GM12878 (cell line): Measurements from ENCODE around the gene LIPE. TPM values are rescaled to one million over a fixed set of nuclear protein-coding genes. Genes with fewer than 3 reads are reported as not detected.

Source experiments
- ATF7 ChIP-seq: fragments of 450-650 bp; IDR thresholded peaks from 2 replicates; pipeline ENCODE4 v1.6.1; 2016; ENCODE audit warnings: low read depth, mild to moderate bottlenecking
- CEBPB ChIP-seq, 2 experiments: fragments of 150-350 bp in 1 of 2; IDR thresholded peaks; 2 replicates each; pipeline ENCODE4 v1.6.1; 2012 to 2014; ENCODE audit warnings: low read depth in 2 of 2, low read length in 2 of 2, borderline replicate concordance in 1 of 2, inconsistent platforms in 1 of 2
- CEBPZ ChIP-seq: fragments of 150-350 bp; IDR thresholded peaks from 2 replicates; pipeline ENCODE4 v1.6.1; 2016; ENCODE audit warnings: low read depth, low read length
- CREM ChIP-seq: IDR thresholded peaks from 2 replicates; pipeline ENCODE4 v1.6.1; 2014; ENCODE audit warnings: antibody characterized with exemption, low read depth
- E2F8 ChIP-seq: fragments of 450-650 bp; IDR thresholded peaks from 2 replicates; pipeline ENCODE4 v1.6.1; 2018; ENCODE audit warnings: mild to moderate bottlenecking, low read depth, moderate library complexity; ENCODE audit not compliant: partially characterized antibody
- NBN ChIP-seq: fragments of 450-650 bp; IDR thresholded peaks from 2 replicates; pipeline ENCODE4 v1.6.1; 2016
- PRDM15 ChIP-seq: fragments of 450-650 bp; formaldehyde crosslinking; IDR thresholded peaks from 2 replicates; pipeline ENCODE4 v1.4.0; 2020; ENCODE audit warnings: mild to moderate bottlenecking, moderate library complexity
- ZBTB11 ChIP-seq: fragments of 450-650 bp; formaldehyde crosslinking; IDR thresholded peaks from 2 replicates; pipeline ENCODE4 v1.5.0; 2022; ENCODE audit warnings: mild to moderate bottlenecking, missing genetic modification characterization
- ZBTB40 ChIP-seq: fragments of 450-650 bp; IDR thresholded peaks from 2 replicates; pipeline ENCODE4 v1.6.1; 2016; ENCODE audit warnings: mild to moderate bottlenecking, moderate library complexity, borderline replicate concordance
- polyA plus RNA-seq, 11 experiments: library from polyadenylated mRNA; depleted of rRNA in 4 of 11; unstranded in 6 of 11; stranded (reverse) in 5 of 11; fragments of >200 nt; fragmentation: Nextera tagmentation in 4 of 11; fragmentation: Illumina TruSeq in 1 of 11; extraction: Ambion mirVana in 4 of 11; extraction: Trizol in 1 of 11; gene quantifications; 1 replicate in 1 of 11; 2 replicates in 10 of 11; pipeline versions ENCODE4 v1.2.1 to v1.2.3, GENCODE V29; 2011 to 2016; ENCODE audit warnings: inconsistent platforms in 2 of 11, missing spikeins in 2 of 11, low read depth in 1 of 11
- total RNA-seq, 4 experiments: library from RNA; depleted of rRNA in 3 of 4; stranded (reverse); fragments of >200 nt in 3 of 4; fragmentation: Illumina TruSeq in 1 of 4; extraction: Trizol in 1 of 4; gene quantifications; 2 replicates each; pipeline versions ENCODE4 v1.2.1 to v1.2.3, GENCODE V29; 2013 to 2021

The LIPE gene
- total and polyA plus RNA-seq, 10 of the 15 experiments (the other 5 are each of a cell fraction or from before 2014, with no cell fraction given): 0.02 to 33.3 (median 9.5) TPM

- peak; percentile 33; the same call in 1 of the 2 replicates for TF ChIP-seq PRDM15 (CRISPR knock-in tag)
- TF ChIP-seq CREM: peak; percentile 91
- TF ChIP-seq ATF7: peak; percentile 100
- TF ChIP-seq CEBPZ: peak; percentile 91
- peak; percentile 88; the same call in 1 of the 2 replicates for TF ChIP-seq NBN
- TF ChIP-seq E2F8: no peak
- peak; percentile 38; the same call in 1 of the 2 replicates for TF ChIP-seq ZBTB40
- no peak for TF ChIP-seq ZBTB11
- TF ChIP-seq CEBPB (IDR thresholded peaks at IDR 0.05; ENCODE audit: borderline replicate concordance in 1 of 2, low read depth in 2 of 2, low read length in 2 of 2): no peak
Observed at GRCh38 chr19:42396381-42397262, 30.6 kb downstream of the LIPE start (continued).
